Adrenal gland (tissue), 12 donors: ENCODE data around the gene CATSPERB. TPM values are rescaled to one million over a fixed set of nuclear protein-coding genes. Genes with fewer than 3 reads are reported as not detected.

ENCODE experiments used
- DNase-seq, 7 donors: peaks; one replicate each; pipeline ENCODE4 v3.0.0-alpha.2; 2019 to 2020
- H3K27ac ChIP-seq, 5 donors: fragments of 200-600 bp; sonication (generic) in 4 of 5; 1 replicate in 3 of 5; 2 replicates in 2 of 5; pipeline versions ENCODE4 v1.5.1 to v1.8.0; 2016 to 2020; ENCODE audit warnings: mild to moderate bottlenecking in 1 of 5
- H3K27me3 ChIP-seq: fragments of 200-600 bp; 2 replicates; pipeline ENCODE4 v1.8.0; 2021
- H3K36me3 ChIP-seq, 2 donors: fragments of 200-600 bp; replicated peaks in 1 of 2; 1 replicate in 1 of 2; 2 replicates in 1 of 2; pipeline versions ENCODE4 v1.5.1 to v1.8.0; 2018 to 2022
- H3K4me1 ChIP-seq, 2 donors: fragments of 200-600 bp; replicated peaks in 1 of 2; 1 replicate in 1 of 2; 2 replicates in 1 of 2; pipeline versions ENCODE4 v1.5.1 to v1.8.0; 2018 to 2021
- H3K4me3 ChIP-seq, 4 donors: fragments of 200-600 bp; sonication (generic) in 3 of 4; one replicate each; pipeline ENCODE4 v1.5.1; 2016 to 2018
- H3K9me3 ChIP-seq, 3 donors: fragments of 200-600 bp; sonication (generic) in 1 of 3; replicated peaks in 1 of 3; 1 replicate in 2 of 3; 2 replicates in 1 of 3; pipeline versions ENCODE4 v1.5.1 to v1.8.0; 2016 to 2021
- POLR2A ChIP-seq, 2 donors: fragments of 450-650 bp; IDR thresholded peaks; one replicate each; pipeline ENCODE4 v1.6.1; 2017; ENCODE audit warnings: antibody characterized with exemption in 2 of 2, mild to moderate bottlenecking in 2 of 2, moderate library complexity in 1 of 2
- WGBS, 4 donors: extraction: QIAGEN DNeasy Blood & Tissue Kit in 2 of 4; methylation state at CpG; one replicate each; pipeline versions ENCODE4 v1.1.5 to v1.1.7; 2013 to 2017; 5-methylcytosine and 5-hydroxymethylcytosine counted together
- intact Hi-C, 2 donors: fragments of 100-400 bp; cut with DNase I; formaldehyde crosslinking; loops; one replicate each; pipeline versions ENCODE4 v1.14.1 to v1.15.0; 2022 to 2023
- polyA plus RNA-seq, 3 donors: library from polyadenylated mRNA; stranded (reverse); fragments of 200-250 nt in 2 of 3; fragments of 350-450 nt in 1 of 3; fragmentation: Illumina TruSeq in 1 of 3; extraction: RNeasy Lipid Tissue Mini Kit (QIAGEN cat#74804) in 1 of 3; gene quantifications; one replicate each; pipeline ENCODE4 v1.2.3, GENCODE V29; 2013 to 2014
- total RNA-seq, 9 donors: library from RNA; depleted of rRNA in 4 of 9; stranded (reverse); fragments of >200 nt in 4 of 9; fragments of 120-200 nt in 1 of 9; fragmentation: NEBNext Ultra II Directional in 1 of 9; extraction: Animal tissue kit (Norgen Biotek cat#: 25700) in 1 of 9; gene quantifications; one replicate each; pipeline versions ENCODE4 v1.1.0 to v1.2.4, GENCODE V29; 2013 to 2023
- TF ChIP-seq, protein P1 (sequence below), 6 experiments: fragments of 450-650 bp in 4 of 6; fragments of 200-600 bp in 2 of 6; sonication (generic) in 1 of 6; IDR thresholded peaks; 1 replicate in 5 of 6; 2 replicates in 1 of 6; pipeline versions ENCODE4 v1.5.1 to v1.8.0; 2016 to 2021; ENCODE audit warnings: antibody characterized with exemption in 6 of 6, mild to moderate bottlenecking in 2 of 6, moderate library complexity in 1 of 6
- donor health status: healthy with polysubstance abuse.
- donor health status: Bipolar disorder and iron deficiency.
- donor health status: DM: yes; HTN: yes; CAD: no.
- donor health status: DM: no; HTN: no; CAD: no.
- donor health status: DM: no; HTN: no; CAD: no.
- donor health status: DM: yes; HTN: yes; CAD: no.

Gene CATSPERB
- total and polyA plus RNA-seq, 12 donors, result 0.11 to 3.2 (median 0.70) TPM; not detected in 2

DNA sequence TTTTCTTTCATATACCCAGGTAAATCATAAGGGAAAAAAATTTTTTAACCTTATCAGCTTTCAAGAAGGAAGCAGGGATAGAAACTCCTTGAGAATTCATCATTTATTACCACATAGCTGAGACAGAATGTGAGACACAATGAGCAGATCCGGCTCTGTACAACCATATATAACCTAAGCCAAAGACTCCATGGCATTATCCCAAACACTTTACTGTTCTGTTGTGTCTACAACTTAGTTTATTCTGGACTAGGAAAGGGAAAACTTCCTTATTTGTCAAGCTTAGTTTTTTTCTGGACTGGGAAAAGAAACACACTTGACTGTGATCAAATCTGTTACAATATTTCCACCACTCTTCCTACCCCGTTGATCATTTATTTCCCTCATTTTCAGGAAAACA is 38.3 kb upstream of the CATSPERB start:
- no peaks in the 10 kb centered on the region for H3K27me3 ChIP-seq
- H3K4me3 ChIP-seq, result no peak overlapping the region
- no peaks in the 10 kb centered on the region for H3K9me3 ChIP-seq
- no peaks in the 10 kb centered on the region for H3K36me3 ChIP-seq
- TF ChIP-seq, protein P1, sequence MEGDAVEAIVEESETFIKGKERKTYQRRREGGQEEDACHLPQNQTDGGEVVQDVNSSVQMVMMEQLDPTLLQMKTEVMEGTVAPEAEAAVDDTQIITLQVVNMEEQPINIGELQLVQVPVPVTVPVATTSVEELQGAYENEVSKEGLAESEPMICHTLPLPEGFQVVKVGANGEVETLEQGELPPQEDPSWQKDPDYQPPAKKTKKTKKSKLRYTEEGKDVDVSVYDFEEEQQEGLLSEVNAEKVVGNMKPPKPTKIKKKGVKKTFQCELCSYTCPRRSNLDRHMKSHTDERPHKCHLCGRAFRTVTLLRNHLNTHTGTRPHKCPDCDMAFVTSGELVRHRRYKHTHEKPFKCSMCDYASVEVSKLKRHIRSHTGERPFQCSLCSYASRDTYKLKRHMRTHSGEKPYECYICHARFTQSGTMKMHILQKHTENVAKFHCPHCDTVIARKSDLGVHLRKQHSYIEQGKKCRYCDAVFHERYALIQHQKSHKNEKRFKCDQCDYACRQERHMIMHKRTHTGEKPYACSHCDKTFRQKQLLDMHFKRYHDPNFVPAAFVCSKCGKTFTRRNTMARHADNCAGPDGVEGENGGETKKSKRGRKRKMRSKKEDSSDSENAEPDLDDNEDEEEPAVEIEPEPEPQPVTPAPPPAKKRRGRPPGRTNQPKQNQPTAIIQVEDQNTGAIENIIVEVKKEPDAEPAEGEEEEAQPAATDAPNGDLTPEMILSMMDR (IDR thresholded peaks at IDR 0.05), result no peak
- no peak for TF ChIP-seq POLR2A (IDR thresholded peaks at IDR 0.05)
- intact Hi-C loops, result no loop called here
- H3K4me1 ChIP-seq, result no peaks in the 10 kb centered on the region
- H3K27ac ChIP-seq, result no peak overlapping the region
- 73 to 75% (median 75%) methylated on average over 2 of the region's 2 CpGs for WGBS, 4 donors
- DNase-seq, result no peak

DNA sequence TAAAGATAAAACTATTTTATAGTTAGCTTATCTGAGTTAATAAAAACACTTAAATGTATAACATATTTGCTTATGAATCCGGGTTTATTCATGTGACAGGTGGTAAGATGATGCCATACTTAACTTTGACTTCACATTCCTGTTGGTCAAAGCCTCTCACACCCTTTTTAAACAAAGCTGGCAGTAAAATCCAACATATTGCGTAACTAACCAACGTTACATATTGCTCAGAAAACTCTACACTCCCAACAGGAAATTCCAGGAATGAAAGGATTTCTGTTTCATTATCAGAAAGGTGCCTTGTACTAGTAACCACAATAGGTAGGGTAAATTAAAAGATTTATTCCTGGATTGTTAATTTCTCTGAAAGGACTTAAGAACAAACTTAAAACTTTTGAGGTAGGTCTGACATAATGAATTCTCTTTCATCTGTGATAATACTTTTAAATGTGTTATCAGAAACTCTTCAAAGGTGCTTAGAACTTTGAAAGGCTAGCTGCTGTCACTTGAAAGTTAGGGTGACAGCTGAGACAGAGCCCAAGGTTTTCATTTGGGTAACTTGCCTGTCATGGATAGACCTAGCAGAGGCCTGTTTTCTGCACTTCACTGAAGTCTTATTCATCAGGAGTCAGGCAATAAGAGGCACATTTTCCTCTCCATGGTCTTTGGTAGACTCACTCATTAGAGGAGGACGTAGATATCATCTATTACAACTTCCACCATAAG is 23.8 kb upstream of the CATSPERB start:
- TF ChIP-seq, protein P1 (IDR thresholded peaks at IDR 0.05), result no peak
- TF ChIP-seq POLR2A (IDR thresholded peaks at IDR 0.05), result no peak
- WGBS, 4 donors, result 30 to 47% (median 38%) methylated on average over 4 of the region's 4 CpGs
- no peak overlapping the region for H3K4me3 ChIP-seq
- H3K36me3 ChIP-seq, result no peaks in the 10 kb centered on the region
- H3K4me1 ChIP-seq, result no peaks in the 10 kb centered on the region
- H3K27me3 ChIP-seq, result no peaks in the 10 kb centered on the region
- no peak for DNase-seq
- H3K27ac ChIP-seq, result no peak overlapping the region
- intact Hi-C loops, result no loop called here
- no peaks in the 10 kb centered on the region for H3K9me3 ChIP-seq

DNA sequence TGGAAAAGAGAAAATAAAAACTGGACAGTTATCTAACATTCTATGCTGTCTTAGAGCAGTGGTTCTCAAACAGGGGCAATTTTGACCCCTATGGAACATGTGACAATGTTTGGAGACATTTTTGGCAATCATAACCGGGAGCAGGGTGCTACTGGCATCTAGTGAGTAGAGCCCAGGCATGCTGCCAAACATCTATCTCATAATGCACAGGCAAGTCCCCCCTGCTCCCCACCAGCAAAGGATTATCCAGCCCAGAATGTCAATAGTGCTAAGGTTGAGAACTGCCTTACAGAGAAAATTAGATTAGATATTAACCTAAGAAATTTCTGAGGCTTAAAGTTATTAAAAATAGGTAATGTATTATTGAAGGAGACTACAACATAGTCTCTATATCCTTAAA is 22.9 kb upstream of the CATSPERB start:
- 50 to 82% (median 64%) methylated on average over 1 of the region's 1 CpG for WGBS, 4 donors
- Histone ChIP-seq H3K27ac (no peak overlapping the region), H3K4me1 (no peaks in the 10 kb centered on the region), H3K4me3 (no peak overlapping the region), H3K27me3 (no peaks in the 10 kb centered on the region), H3K36me3 (no peaks in the 10 kb centered on the region), H3K9me3 (no peaks in the 10 kb centered on the region)
- TF ChIP-seq, protein P1 (IDR thresholded peaks at IDR 0.05), result no peak
- no peak for TF ChIP-seq POLR2A (IDR thresholded peaks at IDR 0.05)
- intact Hi-C loops, result no loop called here
- DNase-seq, result no peak

DNA sequence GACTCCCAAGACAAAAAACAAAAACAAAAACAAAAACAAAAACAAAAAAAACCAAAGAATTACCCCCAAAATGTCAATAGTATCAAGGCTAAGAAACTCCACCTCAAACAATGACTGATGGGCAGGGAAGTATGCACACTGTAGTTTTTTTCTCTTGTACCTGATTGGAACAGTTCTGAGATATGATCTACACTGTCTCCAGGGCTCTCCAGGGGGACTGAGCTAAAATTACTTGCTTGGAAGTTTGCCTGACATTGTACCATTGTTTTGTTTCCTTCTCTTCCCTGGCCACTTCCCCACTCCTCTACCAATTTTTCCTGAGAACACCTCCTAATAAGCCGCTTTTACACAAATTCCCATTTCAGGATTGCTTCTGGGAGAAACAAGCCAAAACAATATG is 22.3 kb upstream of the CATSPERB start:
- H3K4me1 ChIP-seq, result no peaks in the 10 kb centered on the region
- intact Hi-C loops, result no loop called here
- H3K27ac ChIP-seq, result no peak overlapping the region
- DNase-seq, result no peak
- WGBS, 4 donors, result 88 to 93% (median 88%) methylated on average over 1 of the region's 1 CpG
- H3K4me3 ChIP-seq, result no peak overlapping the region
- TF ChIP-seq, protein P1 (IDR thresholded peaks at IDR 0.05), result no peak
- TF ChIP-seq POLR2A (IDR thresholded peaks at IDR 0.05), result no peak
- no peaks in the 10 kb centered on the region for H3K27me3 ChIP-seq
- H3K9me3 ChIP-seq, result no peaks in the 10 kb centered on the region
- H3K36me3 ChIP-seq, result no peaks in the 10 kb centered on the region
